Umbilical cord (tissue), 2 donors: ENCODE measurements around the gene B4GALT2. TPM values are rescaled to one million over a fixed set of nuclear protein-coding genes. Genes with fewer than 3 reads are reported as not detected.

Experiments used
- DNase-seq: peaks from one replicate; pipeline ENCODE4 v3.0.0-alpha.2; 2015; ENCODE audit warnings: low spot score
- total RNA-seq: library from RNA; depleted of rRNA; stranded (reverse); fragments of >200 nt; gene quantifications from one replicate; pipeline ENCODE4 v1.2.3, GENCODE V29; 2014; ENCODE audit warnings: low replicate concordance; ENCODE audit not compliant: insufficient read depth

Gene B4GALT2
- total RNA-seq, 1 donor from 2014 or later: 74.9 TPM

- DNase-seq: peak; percentile 97
Measured at GRCh38 chr1:43946236-43947060, 32.6 kb upstream of the B4GALT2 start, which contains the start of gene IPO13. Gene IPO13, plus strand, starts transcription at chr1:43946950. Its CDS starts 651 bp downstream, at chr1:43947601.

GRCh38 chr1:43947061-43947873, 31.7 kb upstream of the B4GALT2 start:
- DNase-seq: no peak

- no peak for DNase-seq
Measured at GRCh38 chr1:43947874-43948437, 31.1 kb upstream of the B4GALT2 start.

- no peak for DNase-seq
Measured at GRCh38 chr1:43949678-43950077, 29.3 kb upstream of the B4GALT2 start.

- no peak for DNase-seq
Measured at GRCh38 chr1:43951021-43951985, 27.7 kb upstream of the B4GALT2 start.

GRCh38 chr1:43952731-43953346, 26.2 kb upstream of the B4GALT2 start:
- no peak for DNase-seq

GRCh38 chr1:43953361-43953760, 25.6 kb upstream of the B4GALT2 start:
- no peak for DNase-seq

GRCh38 chr1:43954036-43954435, 25.0 kb upstream of the B4GALT2 start:
- DNase-seq: no peak

GRCh38 chr1:43956234-43956633, 22.8 kb upstream of the B4GALT2 start:
- no peak for DNase-seq

- DNase-seq: no peak
Measured at GRCh38 chr1:43957407-43958040, 21.5 kb upstream of the B4GALT2 start.

GRCh38 chr1:43958351-43959255, 20.4 kb upstream of the B4GALT2 start:
- no peak for DNase-seq

- DNase-seq: no peak
Measured at GRCh38 chr1:43960798-43961197, 18.2 kb upstream of the B4GALT2 start.

- DNase-seq: no peak
Measured at GRCh38 chr1:43961692-43962091, 17.3 kb upstream of the B4GALT2 start.

- DNase-seq: no peak
Measured at GRCh38 chr1:43962324-43962723, 16.7 kb upstream of the B4GALT2 start.

GRCh38 chr1:43963006-43963405, 16.0 kb upstream of the B4GALT2 start:
- DNase-seq: no peak

GRCh38 chr1:43963890-43964289, 15.1 kb upstream of the B4GALT2 start:
- no peak for DNase-seq

- DNase-seq: no peak
Measured at GRCh38 chr1:43965316-43965715, 13.7 kb upstream of the B4GALT2 start.

GRCh38 chr1:43968348-43968948, 10.6 kb upstream of the B4GALT2 start:
- DNase-seq: peak; percentile 32

GRCh38 chr1:43969416-43969745, 9.6 kb upstream of the B4GALT2 start:
- DNase-seq: no peak
